HEK293 (cell line): ENCODE data around the gene KCNMA1.

ENCODE experiments used
- CTCF ChIA-PET: fragments of 350-600 bp; formaldehyde crosslinking; extraction: SDS; loops from one replicate; lab custom pipeline; 2021; ENCODE audit warnings: antibody characterized with exemption; lab: Yijun Ruan, JAX
- POLR2A ChIA-PET: fragments of 300-600 bp; formaldehyde crosslinking; extraction: SDS; loops from one replicate; lab custom pipeline; 2020; ENCODE audit warnings: antibody characterized with exemption, inconsistent platforms; lab: Yijun Ruan, JAX
- H3K27ac ChIP-seq: fragments of 200-500 bp; sonication (Bioruptor generic); 2 replicates; pipeline ENCODE4 v1.5.1; 2014; ENCODE audit warnings: low read depth, low read length, control low read depth, inconsistent platforms; ENCODE audit errors: extremely low read depth
- H3K36me3 ChIP-seq, 2 experiments: fragments of 200-500 bp in 1 of 2; sonication (Bioruptor generic) in 1 of 2; 1 replicate in 1 of 2; 2 replicates in 1 of 2; pipeline ENCODE4 v1.5.1; 2014 to 2017; ENCODE audit warnings: inconsistent platforms in 2 of 2, low read length in 2 of 2; ENCODE audit not compliant: control insufficient read depth in 2 of 2, insufficient read depth in 1 of 2
- H3K4me1 ChIP-seq: fragments of 200-500 bp; sonication (Bioruptor generic); 2 replicates; pipeline ENCODE4 v1.5.1; 2014; ENCODE audit warnings: mild to moderate bottlenecking, low read length, inconsistent platforms; ENCODE audit not compliant: control insufficient read depth, insufficient read depth
- H3K4me3 ChIP-seq: 2 replicates; pipeline ENCODE4 v1.5.1; 2011; ENCODE audit warnings: low read depth, mild to moderate bottlenecking, control low read depth, low read length, moderate library complexity
- H3K9me3 ChIP-seq: fragments of 200-500 bp; sonication (Bioruptor generic); 2 replicates; pipeline ENCODE4 v1.5.1; 2014; ENCODE audit warnings: low read depth, low read length, inconsistent platforms; ENCODE audit not compliant: control insufficient read depth, insufficient read depth
- BCL11B ChIP-seq: fragments of 450-650 bp; formaldehyde crosslinking; IDR thresholded peaks from 2 replicates; pipeline ENCODE4 v1.5.1; 2016; ENCODE audit warnings: low read depth, missing biosample characterization, missing genetic modification characterization
- GFI1B ChIP-seq: fragments of 450-650 bp; formaldehyde crosslinking; IDR thresholded peaks from 2 replicates; pipeline ENCODE4 v1.5.1; 2016; ENCODE audit warnings: missing biosample characterization, missing genetic modification characterization
- KLF7 ChIP-seq: fragments of 450-650 bp; formaldehyde crosslinking; IDR thresholded peaks from 2 replicates; pipeline ENCODE4 v1.5.1; 2016; ENCODE audit warnings: missing biosample characterization, missing genetic modification characterization, borderline replicate concordance
- MZF1 ChIP-seq: fragments of 450-650 bp; formaldehyde crosslinking; IDR thresholded peaks from 2 replicates; pipeline ENCODE4 v1.5.1; 2017; ENCODE audit warnings: missing biosample characterization, missing genetic modification characterization, borderline replicate concordance
- SP2 ChIP-seq: fragments of 450-650 bp; formaldehyde crosslinking; IDR thresholded peaks from 2 replicates; pipeline ENCODE4 v1.5.1; 2016; ENCODE audit warnings: missing biosample characterization, missing genetic modification characterization
- TRIM28 ChIP-seq: IDR thresholded peaks from 2 replicates; pipeline ENCODE4 v1.6.1; 2011; ENCODE audit warnings: low read length, control low read depth, borderline replicate concordance
- ZNF10 ChIP-seq: fragments of 450-650 bp; formaldehyde crosslinking; IDR thresholded peaks from 2 replicates; pipeline ENCODE4 v1.5.1; 2017; ENCODE audit warnings: missing biosample characterization, missing genetic modification characterization
- ZNF112 ChIP-seq: fragments of 450-650 bp; formaldehyde crosslinking; IDR thresholded peaks from 2 replicates; pipeline ENCODE4 v1.5.0; 2017; ENCODE audit warnings: missing biosample characterization, missing genetic modification characterization
- ZNF23 ChIP-seq: fragments of 450-650 bp; formaldehyde crosslinking; IDR thresholded peaks from 2 replicates; pipeline ENCODE4 v1.5.1; 2016; ENCODE audit warnings: missing biosample characterization, missing genetic modification characterization, borderline replicate concordance
- ZNF292 ChIP-seq: fragments of 450-650 bp; formaldehyde crosslinking; IDR thresholded peaks from 2 replicates; pipeline ENCODE4 v1.5.1; 2016; ENCODE audit warnings: low read depth, missing biosample characterization, missing genetic modification characterization, borderline replicate concordance
- ZNF324 ChIP-seq: fragments of 450-650 bp; formaldehyde crosslinking; IDR thresholded peaks from 2 replicates; pipeline ENCODE4 v1.5.1; 2016; ENCODE audit warnings: missing biosample characterization, missing genetic modification characterization
- ZNF416 ChIP-seq: fragments of 450-650 bp; formaldehyde crosslinking; IDR thresholded peaks from 2 replicates; pipeline ENCODE4 v1.5.1; 2016; ENCODE audit warnings: missing biosample characterization, missing genetic modification characterization
- ZNF600 ChIP-seq: fragments of 450-650 bp; formaldehyde crosslinking; IDR thresholded peaks from 2 replicates; pipeline ENCODE4 v1.5.1; 2016; ENCODE audit warnings: missing biosample characterization, missing genetic modification characterization
- ZNF701 ChIP-seq: fragments of 450-650 bp; formaldehyde crosslinking; IDR thresholded peaks from 2 replicates; pipeline ENCODE4 v1.5.1; 2016; ENCODE audit warnings: missing biosample characterization, missing genetic modification characterization
- ZNF707 ChIP-seq: fragments of 450-650 bp; formaldehyde crosslinking; IDR thresholded peaks from 2 replicates; pipeline ENCODE4 v1.5.1; 2016; ENCODE audit warnings: missing biosample characterization, missing genetic modification characterization
- ZSCAN16 ChIP-seq: fragments of 450-650 bp; formaldehyde crosslinking; IDR thresholded peaks from 2 replicates; pipeline ENCODE4 v1.5.1; 2016; ENCODE audit warnings: missing biosample characterization, missing genetic modification characterization
- TF ChIP-seq, protein P1 (sequence below): fragments of 450-650 bp; formaldehyde crosslinking; IDR thresholded peaks from 2 replicates; pipeline ENCODE4 v1.5.1; 2016; ENCODE audit warnings: missing biosample characterization, missing genetic modification characterization
- TF ChIP-seq, protein P2 (sequence below): fragments of 450-650 bp; formaldehyde crosslinking; IDR thresholded peaks from 2 replicates; pipeline ENCODE4 v1.5.1; 2017; ENCODE audit warnings: missing biosample characterization, missing genetic modification characterization
- TF ChIP-seq, protein P3 (sequence below): fragments of 450-650 bp; formaldehyde crosslinking; IDR thresholded peaks from 2 replicates; pipeline ENCODE4; 2016; ENCODE audit warnings: missing biosample characterization, missing genetic modification characterization
- TF ChIP-seq, protein P4 (sequence below): IDR thresholded peaks from 2 replicates; pipeline ENCODE4 v1.6.1; 2011; ENCODE audit warnings: mild to moderate bottlenecking, low read depth, low read length, borderline replicate concordance
- TF ChIP-seq, protein P5 (sequence below): fragments of 450-650 bp; formaldehyde crosslinking; IDR thresholded peaks from 2 replicates; pipeline ENCODE4 v1.5.1; 2017; ENCODE audit warnings: missing biosample characterization, missing genetic modification characterization

KCNMA1 gene

DNA sequence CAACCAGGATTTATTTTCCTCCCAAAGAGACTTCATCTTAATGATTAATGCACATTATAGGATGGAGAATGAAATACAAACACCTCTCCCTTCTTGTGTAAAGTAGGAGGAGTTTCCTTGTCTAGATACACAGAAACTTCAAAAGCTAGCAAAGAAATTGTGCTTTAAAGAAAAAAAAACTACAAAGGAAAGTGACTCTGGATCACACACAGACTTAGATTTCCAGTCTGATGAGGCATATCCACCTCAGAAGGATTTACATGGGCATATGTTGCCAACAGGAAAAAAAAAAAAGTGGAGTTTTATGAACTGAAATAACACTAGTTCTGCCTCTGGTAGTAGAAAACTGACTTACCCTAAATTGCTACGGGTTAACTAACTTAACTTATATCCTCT, 449.6 kb downstream of the KCNMA1 start:
- ChIA-PET CTCF (interaction anchor here (1.0 to 2.2 kb wide), 4 partner anchors 9 to 450 kb away, joined by 3 to 10 read pairs (median 3); partner anchors contain the start of gene KCNMA1), POLR2A (no interaction called here)

DNA sequence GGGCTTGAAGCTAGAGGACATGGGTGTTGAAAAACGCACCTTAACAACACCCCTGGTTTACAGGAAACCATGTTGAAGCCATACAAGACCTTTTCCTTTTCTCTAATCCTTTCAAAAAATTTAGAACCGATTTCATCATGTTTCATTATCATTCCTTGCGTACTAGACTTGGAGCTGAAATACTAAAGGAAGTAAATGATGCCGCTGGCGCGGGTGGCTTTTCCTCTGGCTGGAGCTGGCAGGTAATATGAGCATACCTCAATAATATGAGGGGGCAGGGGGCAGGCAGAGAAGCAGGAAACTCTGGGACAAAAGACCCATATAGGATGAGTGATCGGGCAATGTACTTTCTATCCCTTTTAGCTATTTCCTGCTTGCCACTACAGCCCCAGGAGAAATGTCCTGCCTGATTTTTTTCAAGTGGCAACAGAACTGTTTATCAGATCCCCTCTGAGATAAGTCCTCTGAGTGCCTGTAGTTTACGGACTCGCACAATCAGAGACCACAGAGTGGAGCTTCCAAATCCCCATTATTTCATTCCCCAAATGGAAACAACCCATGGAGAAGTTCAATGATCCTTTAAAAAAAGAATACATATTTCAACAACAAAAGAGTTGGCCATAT, 450.1 kb downstream of the KCNMA1 start:
- 0 out of 2 replicates have a peak, but pooled peaks have one; percentile 24 for TF ChIP-seq TRIM28
- peak; percentile 82; the same call in 1 of the 2 replicates for TF ChIP-seq MZF1 (tag by site-specific recombination)
- TF ChIP-seq ZNF416, result no peak
- H3K4me3 ChIP-seq, result no peak overlapping the region
- no peaks in the 10 kb centered on the region for H3K9me3 ChIP-seq
- no peaks in the 10 kb centered on the region for H3K36me3 ChIP-seq
- H3K4me1 ChIP-seq, result peaks cover 4% of the 10 kb centered on the region
- ChIA-PET CTCF (interaction anchor here (1.0 to 2.2 kb wide), 4 partner anchors 9 to 450 kb away, joined by 3 to 10 read pairs (median 3); partner anchors contain the start of gene KCNMA1), POLR2A (interaction anchor here (0.9 kb wide), 1 partner anchor 190 kb away, joined by 3 read pairs; no protein-coding TSS in a partner anchor)
- no peak overlapping the region for H3K27ac ChIP-seq

More for the DNA sequence above, 449.6 kb downstream of the KCNMA1 start:
- TF ChIP-seq ZSCAN16 (no peak), ZNF112 (tag by site-specific recombination) (no peak), MZF1 (tag by site-specific recombination) (no peak), ZNF324 (tag by site-specific recombination) (no peak), GFI1B (tag by site-specific recombination) (no peak), SP2 (no peak), ZNF600 (tag by site-specific recombination) (no peak), BCL11B (tag by site-specific recombination) (no peak), ZNF707 (tag by site-specific recombination) (no peak), ZNF10 (no peak), ZNF701 (tag by site-specific recombination) (no peak), KLF7 (tag by site-specific recombination) (no peak), ZNF292 (tag by site-specific recombination) (no peak), ZNF23 (tag by site-specific recombination) (no peak)
- TF ChIP-seq, protein P1, sequence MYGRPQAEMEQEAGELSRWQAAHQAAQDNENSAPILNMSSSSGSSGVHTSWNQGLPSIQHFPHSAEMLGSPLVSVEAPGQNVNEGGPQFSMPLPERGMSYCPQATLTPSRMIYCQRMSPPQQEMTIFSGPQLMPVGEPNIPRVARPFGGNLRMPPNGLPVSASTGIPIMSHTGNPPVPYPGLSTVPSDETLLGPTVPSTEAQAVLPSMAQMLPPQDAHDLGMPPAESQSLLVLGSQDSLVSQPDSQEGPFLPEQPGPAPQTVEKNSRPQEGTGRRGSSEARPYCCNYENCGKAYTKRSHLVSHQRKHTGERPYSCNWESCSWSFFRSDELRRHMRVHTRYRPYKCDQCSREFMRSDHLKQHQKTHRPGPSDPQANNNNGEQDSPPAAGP (tag by site-specific recombination), result no peak
- TF ChIP-seq, protein P2, sequence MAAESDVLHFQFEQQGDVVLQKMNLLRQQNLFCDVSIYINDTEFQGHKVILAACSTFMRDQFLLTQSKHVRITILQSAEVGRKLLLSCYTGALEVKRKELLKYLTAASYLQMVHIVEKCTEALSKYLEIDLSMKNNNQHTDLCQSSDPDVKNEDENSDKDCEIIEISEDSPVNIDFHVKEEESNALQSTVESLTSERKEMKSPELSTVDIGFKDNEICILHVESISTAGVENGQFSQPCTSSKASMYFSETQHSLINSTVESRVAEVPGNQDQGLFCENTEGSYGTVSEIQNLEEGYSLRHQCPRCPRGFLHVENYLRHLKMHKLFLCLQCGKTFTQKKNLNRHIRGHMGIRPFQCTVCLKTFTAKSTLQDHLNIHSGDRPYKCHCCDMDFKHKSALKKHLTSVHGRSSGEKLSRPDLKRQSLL (tag by site-specific recombination), result no peak
- TF ChIP-seq, protein P3, sequence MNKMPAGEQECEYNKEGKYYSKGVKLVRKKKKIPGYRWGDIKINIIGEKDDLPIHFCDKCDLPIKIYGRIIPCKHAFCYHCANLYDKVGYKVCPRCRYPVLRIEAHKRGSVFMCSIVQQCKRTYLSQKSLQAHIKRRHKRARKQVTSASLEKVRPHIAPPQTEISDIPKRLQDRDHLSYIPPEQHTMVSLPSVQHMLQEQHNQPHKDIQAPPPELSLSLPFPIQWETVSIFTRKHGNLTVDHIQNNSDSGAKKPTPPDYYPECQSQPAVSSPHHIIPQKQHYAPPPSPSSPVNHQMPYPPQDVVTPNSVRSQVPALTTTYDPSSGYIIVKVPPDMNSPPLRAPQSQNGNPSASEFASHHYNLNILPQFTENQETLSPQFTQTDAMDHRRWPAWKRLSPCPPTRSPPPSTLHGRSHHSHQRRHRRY (tag by site-specific recombination), result no peak
- TF ChIP-seq, protein P4, sequence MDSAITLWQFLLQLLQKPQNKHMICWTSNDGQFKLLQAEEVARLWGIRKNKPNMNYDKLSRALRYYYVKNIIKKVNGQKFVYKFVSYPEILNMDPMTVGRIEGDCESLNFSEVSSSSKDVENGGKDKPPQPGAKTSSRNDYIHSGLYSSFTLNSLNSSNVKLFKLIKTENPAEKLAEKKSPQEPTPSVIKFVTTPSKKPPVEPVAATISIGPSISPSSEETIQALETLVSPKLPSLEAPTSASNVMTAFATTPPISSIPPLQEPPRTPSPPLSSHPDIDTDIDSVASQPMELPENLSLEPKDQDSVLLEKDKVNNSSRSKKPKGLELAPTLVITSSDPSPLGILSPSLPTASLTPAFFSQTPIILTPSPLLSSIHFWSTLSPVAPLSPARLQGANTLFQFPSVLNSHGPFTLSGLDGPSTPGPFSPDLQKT, result no peak
- TF ChIP-seq, protein P5, sequence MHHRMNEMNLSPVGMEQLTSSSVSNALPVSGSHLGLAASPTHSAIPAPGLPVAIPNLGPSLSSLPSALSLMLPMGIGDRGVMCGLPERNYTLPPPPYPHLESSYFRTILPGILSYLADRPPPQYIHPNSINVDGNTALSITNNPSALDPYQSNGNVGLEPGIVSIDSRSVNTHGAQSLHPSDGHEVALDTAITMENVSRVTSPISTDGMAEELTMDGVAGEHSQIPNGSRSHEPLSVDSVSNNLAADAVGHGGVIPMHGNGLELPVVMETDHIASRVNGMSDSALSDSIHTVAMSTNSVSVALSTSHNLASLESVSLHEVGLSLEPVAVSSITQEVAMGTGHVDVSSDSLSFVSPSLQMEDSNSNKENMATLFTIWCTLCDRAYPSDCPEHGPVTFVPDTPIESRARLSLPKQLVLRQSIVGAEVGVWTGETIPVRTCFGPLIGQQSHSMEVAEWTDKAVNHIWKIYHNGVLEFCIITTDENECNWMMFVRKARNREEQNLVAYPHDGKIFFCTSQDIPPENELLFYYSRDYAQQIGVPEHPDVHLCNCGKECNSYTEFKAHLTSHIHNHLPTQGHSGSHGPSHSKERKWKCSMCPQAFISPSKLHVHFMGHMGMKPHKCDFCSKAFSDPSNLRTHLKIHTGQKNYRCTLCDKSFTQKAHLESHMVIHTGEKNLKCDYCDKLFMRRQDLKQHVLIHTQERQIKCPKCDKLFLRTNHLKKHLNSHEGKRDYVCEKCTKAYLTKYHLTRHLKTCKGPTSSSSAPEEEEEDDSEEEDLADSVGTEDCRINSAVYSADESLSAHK (tag by site-specific recombination), result no peak
- Histone ChIP-seq H3K27ac (no peak overlapping the region), H3K4me1 (peaks cover 4% of the 10 kb centered on the region), H3K9me3 (no peaks in the 10 kb centered on the region), H3K36me3 (no peaks in the 10 kb centered on the region), H3K4me3 (no peak overlapping the region)
